ENCODE data around the gene SCIN.

Gene SCIN

DNA sequence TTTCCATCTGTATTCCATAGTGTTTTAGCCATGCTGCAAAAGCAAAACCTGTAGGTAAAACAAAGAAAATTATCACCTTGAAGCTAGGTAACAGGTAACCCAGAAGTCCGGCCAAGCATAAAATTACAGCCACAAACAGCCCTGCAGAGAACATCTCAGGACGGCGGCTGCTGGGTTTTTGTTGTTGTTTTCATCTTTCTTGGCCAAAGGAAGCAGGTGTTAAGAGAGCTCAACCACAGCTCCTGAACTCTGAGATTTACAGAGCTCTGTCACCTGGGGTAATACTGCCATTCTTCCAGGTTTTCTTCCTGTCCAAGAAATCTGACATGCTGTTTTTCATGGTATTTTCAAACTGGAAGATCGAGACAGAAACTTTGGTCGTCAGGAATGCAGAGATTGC lies 847 bp upstream of the SCIN start:
- no peak for DNase-seq

- no peak for DNase-seq
These were observed 369 bp upstream of the SCIN start for GRCh38 chr7:12570168-12570533.

- DNase-seq = no peak
These were observed 1.2 kb downstream of the SCIN start for GRCh38 chr7:12571691-12572090.

DNA sequence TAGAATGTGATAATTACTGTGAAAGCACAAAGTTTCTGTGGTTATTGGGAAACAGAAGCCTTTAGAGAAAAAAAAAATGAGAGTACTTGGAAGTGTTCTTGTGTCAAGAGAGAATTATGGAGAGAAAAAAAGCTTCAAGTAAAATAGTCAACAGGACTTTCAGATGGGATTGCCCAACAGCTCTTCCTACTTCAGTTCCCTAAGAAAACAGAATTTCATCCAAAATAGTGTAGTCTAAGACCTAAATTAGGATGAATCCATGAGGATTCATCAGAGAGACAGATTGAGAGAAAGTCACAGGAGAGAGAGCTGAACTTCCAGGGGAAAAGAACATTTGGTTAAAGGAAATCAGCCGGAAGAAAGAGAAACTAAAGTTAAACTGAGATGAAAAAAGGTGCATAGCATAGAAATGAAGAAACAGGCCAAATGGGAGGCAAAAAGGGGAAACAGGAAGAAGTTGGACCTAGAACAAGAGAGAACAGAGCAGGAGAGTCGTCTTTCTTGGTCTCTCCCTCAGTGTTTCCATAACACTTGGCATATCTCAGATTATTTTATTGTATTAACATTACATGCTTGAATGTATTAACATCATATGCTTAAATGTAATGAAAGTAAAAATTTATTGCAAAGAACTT lies 2.5 kb downstream of the SCIN start:
- no peak for DNase-seq

- no peak for DNase-seq
These were observed 3.4 kb downstream of the SCIN start for GRCh38 chr7:12573885-12574284.

DNA sequence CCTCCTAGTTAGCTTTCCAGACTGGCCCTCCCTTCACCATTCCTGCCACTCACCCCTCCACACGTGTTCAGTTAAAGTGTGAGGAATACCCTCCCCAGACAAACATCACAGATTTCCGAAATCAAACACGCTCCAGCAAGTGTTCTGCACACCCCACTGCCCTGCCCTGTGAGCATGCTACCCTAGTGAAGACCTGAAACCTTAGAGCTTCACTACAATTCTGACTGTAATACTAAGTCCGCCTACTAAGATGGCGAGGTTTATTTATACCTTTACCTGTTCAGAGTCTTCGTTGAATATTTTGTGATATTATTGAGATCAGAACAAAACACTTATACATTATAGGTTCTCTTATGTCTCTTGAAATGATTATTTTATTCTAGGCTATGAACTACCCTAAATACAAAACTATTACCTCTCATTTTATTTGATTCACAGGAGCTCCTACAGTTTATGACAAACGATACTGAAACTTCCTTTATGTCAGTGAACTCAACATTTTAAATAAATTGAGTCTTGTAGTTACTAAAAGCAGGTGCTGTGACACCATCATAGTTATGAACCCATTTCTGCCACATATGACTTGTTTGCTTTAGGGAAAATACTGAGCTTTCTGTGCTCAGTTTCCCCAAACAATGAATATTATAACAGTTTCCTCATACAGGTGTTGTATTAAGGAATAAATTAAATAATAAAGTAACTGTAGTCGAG lies 8.6 kb downstream of the SCIN start:
- DNase-seq = no peak

DNA sequence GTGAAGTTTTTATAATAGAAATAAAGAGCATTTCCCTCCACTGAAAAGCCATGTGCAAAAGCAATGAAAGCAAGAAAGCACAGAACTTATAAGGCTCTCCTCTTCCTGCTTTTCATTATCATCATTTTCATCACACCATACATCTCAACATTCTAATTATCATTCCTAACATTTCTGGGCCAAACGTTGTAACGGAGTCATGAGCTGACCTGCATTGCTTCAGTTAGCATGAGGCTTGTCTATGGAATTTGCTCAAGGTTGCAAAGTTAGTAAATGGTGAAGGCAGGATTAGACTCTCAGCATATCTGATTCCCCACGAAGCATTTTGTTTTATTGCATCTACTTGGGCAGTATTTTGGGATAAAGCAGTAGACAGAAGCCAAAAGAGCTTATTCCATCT lies 11.4 kb downstream of the SCIN start:
- DNase-seq = no peak

GRCh38 chr7:12582362-12582761 lies 11.8 kb downstream of the SCIN start:
- DNase-seq = no peak

GRCh38 chr7:12583176-12583575 lies 12.7 kb downstream of the SCIN start:
- no peak for DNase-seq

DNA sequence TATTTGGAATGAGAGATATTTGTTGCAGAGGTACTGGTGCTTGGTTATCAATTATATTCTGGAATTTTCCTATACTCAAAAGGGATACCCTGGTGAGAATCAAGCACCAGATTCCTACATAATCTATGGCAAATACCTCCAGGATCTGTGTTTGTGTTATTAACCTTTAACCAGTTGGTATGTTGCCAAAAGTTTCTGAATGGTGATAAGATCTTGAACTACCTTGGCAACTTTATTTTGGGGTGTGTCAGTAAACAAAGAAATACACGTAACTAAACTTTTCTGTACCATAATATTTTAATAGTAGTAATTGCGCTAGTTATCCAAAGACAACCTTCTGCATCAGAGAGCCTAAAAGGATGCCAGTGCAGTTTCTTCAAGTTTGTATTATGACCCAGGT lies 13.4 kb downstream of the SCIN start:
- DNase-seq = no peak

DNA sequence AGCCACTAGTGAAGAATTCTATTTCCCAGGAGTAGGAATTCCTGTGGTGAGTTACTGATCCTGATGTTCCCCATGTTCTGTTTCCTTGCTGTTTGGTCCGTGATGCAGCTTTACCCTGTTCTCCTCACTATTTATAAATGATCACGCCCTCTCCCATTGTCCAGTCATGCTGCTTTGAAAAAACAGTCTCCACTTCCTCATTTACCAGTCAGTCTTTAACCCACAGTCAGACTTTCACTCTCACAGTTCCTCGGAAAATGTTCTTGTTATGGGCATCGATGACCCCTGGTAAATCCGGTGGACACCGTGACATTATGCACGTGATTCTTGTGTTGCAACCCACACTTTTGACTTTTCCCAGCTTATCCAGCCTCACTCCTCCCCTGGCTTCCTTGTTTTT lies 14.4 kb downstream of the SCIN start:
- DNase-seq = no peak

- no peak for DNase-seq
These were observed 15.8 kb downstream of the SCIN start for GRCh38 chr7:12586271-12586670.

DNA sequence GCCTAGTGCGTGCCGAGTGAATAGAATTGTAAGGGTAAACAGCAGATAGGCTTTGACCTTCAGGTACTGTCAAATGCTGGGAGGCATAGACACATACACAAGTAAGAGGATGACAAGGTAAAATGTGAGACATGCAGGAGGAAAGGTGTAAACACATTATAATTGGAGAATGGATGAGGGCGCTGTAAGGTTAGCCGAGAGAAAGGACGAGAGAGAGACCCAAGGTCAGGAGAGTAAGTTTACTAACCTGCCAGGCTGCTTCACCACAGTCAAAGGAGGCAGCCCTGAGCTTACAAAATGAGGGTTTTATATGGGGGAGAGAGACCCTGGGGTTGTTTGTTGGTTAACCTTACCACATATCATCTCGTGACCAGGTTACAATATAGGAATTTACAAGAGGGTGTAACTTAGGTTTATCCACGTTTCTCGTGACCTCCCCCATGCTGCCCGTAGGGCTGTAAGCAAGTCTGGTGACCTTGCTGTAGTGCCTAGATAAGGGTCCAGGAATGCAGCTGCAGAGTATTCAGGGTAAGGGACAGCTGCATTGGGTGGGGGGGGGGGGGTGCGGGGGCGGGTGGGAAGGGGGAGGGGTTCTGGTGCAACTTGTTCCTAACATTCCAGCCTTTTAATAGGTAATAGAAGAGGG lies 17.9 kb downstream of the SCIN start:
- no peak for DNase-seq

DNA sequence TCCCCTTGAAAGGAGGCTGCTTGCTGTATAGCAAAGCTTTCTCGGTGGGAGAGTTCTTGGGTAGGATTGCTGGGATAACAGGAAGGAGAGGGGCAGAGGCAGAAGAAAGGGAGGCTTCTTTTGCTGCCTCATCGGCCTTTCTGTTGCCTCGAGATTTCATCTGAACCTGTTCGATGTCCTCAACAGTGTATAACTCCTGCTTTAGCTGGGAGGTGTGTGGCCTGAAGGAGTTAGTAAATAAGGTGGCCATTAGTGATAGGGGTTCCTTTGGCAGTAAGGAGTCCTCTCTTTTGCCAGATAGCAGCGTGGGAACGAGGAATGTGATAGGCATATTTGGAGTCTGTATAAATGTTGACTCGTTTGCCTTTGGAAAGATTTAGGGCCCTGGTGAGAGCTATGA lies 20.0 kb downstream of the SCIN start:
- DNase-seq = no peak

DNA sequence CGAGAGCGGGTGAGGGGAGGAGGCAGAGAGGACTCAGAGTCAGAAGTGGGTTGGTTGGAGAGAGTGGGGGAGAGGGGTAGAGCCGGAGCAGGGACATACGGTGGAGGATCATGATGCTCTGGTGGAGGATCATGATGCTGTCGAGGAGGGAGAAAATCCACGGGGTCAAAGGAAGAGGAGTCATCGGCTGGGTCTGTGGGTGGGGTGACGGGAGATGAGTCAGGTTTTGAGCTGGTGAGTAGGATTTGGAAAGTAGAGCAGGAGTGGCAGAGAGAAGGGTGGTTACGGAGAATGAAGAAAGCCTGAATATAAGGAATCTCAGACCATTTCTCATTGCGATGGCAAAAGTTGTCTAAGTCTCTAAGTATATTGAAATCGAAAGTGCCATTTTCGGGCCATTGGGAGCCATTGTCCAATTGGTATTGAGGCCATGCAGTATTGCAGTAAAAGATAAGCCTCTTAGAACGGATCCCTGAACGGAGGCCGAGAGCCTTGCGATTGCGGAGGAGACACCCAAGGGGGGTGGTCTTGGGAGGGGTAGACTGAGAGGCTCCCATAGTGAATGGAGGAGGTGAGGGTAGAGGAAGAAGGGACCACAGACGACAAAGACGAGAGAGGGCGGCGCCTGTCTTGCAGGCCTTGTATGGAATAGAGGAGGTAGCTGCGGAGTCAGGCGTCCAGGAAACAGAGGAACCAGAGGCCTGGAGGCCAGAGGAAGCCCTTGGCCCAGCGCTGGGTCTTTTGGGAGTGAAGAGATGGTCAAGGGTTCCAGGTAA lies 23.8 kb downstream of the SCIN start:
- no peak for DNase-seq

DNA sequence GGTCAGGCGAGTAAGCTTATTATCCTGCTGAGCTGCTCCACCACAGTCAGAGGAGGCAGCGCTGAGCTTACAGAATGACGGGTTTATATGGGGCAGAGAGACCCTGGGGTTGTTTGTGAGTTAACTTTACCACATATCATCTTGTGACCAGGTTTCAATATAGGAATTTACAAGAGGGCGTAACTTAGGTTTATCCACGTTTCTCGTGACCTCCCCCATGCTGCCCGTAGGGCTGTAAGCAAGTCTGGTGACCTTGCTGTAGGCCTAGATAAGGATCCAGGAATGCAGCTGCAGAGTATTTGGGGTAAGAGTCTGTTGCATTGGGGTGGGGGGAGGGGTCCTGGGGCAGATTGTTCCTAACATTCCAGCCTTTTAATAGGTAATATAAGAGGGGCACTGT lies 24.6 kb downstream of the SCIN start:
- DNase-seq = no peak

- DNase-seq = no peak
These were observed 25.8 kb downstream of the SCIN start for GRCh38 chr7:12596225-12596790.

DNA sequence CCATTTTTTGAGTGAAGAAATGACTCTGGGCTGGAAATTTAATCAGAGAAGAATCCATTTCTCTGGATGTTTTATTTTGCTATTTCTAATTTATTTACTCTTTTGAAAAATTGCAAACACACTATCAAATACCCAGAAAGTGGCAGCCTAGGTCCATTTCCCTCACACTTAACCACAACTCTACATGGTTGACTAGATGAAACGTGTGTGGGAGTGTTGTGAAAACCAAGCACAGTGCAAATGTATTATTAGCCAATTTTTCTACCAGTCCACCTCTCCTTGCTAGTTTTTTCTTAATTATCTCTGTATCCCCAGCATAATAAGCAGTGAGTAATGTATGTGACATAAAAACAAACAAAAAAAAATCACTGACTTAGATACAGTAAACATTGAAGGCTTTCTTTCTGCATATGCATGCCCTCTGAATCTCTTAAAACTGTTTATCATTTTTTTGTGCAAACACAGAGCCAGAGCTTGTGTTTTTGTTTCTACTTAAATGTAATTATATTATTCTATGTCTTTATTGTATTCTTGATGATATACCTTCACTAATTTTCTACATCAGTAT lies 30.9 kb downstream of the SCIN start:
- no peak for DNase-seq

DNA sequence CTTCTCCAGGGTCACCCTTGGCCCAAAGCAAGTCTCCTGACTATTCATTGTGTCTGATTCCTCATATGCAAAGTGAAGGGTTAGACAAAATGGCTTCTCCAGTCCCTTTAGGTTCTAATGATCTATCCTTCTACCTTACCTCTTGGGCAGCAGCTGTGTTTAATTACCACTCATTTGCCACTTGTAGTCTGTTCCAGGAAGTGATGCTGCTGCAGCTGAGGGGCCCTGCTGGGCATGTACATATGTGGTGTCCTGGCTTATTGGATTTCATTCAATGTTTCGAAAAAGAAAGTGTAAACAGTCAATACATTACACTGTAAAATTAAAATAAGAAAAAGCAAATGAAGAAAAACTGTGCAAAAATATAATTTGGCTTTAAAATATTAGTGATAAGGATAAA lies 36.6 kb downstream of the SCIN start:
- DNase-seq = no peak

- DNase-seq = no peak
These were observed 39.0 kb downstream of the SCIN start for GRCh38 chr7:12609561-12609960.

- DNase-seq = no peak
These were observed 40.4 kb downstream of the SCIN start for GRCh38 chr7:12610899-12611298.

DNA sequence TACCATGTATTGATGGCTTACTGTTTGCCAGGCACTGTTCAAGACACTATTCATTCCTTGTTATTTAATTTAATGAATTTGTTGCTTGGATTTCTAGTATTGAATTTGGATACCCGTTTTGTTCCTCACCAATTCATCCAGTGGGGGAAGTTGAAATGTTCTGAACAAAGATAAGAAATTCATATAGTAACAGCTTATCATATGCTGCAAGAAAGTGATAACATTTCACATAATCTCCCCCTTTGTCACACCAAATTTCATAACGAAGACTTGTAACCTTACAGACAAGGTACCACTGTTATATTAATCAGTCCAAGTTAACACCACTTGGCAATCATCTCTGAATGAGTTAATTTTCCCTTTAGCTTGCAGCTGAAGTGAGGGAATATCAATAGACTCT lies 42.1 kb downstream of the SCIN start:
- no peak for DNase-seq

- no peak for DNase-seq
These were observed 49.0 kb downstream of the SCIN start for GRCh38 chr7:12619461-12620069.

All from activated CD4-positive, CD25-positive, alpha-beta regulatory T cell (primary cell).